ENCODE measurements around the gene PEX1. TPM values are rescaled to one million over a fixed set of nuclear protein-coding genes. Genes with fewer than 3 reads are reported as not detected.

Gene PEX1
- total and polyA plus RNA-seq, 2 experiments from 2014 or later: 22.5 to 25.4 TPM

GRCh38 chr7:92448205-92448747 is 80.0 kb downstream of the PEX1 start:
- H3K27ac Mint-ChIP-seq: peak overlapping the region; percentile 13; the same call in 1 of the 2 replicates

More at GRCh38 chr7:92448205-92448747, 80.0 kb downstream of the PEX1 start:
- H3K36me3 ChIP-seq (ENCODE audit: insufficient read depth): peaks cover 29% of the 10 kb centered on the region
- no peaks in the 10 kb centered on the region; the same call in 1 of the 2 replicates for H3K4me1 ChIP-seq (ENCODE audit: insufficient read depth)
- peak overlapping the region; percentile 83 for H3K4me3 Mint-ChIP-seq
- TF ChIP-seq EZH2 (IDR thresholded peaks at IDR 0.05; ENCODE audit: low read depth, unreplicated experiment): no peak
- TF ChIP-seq, protein P1, sequence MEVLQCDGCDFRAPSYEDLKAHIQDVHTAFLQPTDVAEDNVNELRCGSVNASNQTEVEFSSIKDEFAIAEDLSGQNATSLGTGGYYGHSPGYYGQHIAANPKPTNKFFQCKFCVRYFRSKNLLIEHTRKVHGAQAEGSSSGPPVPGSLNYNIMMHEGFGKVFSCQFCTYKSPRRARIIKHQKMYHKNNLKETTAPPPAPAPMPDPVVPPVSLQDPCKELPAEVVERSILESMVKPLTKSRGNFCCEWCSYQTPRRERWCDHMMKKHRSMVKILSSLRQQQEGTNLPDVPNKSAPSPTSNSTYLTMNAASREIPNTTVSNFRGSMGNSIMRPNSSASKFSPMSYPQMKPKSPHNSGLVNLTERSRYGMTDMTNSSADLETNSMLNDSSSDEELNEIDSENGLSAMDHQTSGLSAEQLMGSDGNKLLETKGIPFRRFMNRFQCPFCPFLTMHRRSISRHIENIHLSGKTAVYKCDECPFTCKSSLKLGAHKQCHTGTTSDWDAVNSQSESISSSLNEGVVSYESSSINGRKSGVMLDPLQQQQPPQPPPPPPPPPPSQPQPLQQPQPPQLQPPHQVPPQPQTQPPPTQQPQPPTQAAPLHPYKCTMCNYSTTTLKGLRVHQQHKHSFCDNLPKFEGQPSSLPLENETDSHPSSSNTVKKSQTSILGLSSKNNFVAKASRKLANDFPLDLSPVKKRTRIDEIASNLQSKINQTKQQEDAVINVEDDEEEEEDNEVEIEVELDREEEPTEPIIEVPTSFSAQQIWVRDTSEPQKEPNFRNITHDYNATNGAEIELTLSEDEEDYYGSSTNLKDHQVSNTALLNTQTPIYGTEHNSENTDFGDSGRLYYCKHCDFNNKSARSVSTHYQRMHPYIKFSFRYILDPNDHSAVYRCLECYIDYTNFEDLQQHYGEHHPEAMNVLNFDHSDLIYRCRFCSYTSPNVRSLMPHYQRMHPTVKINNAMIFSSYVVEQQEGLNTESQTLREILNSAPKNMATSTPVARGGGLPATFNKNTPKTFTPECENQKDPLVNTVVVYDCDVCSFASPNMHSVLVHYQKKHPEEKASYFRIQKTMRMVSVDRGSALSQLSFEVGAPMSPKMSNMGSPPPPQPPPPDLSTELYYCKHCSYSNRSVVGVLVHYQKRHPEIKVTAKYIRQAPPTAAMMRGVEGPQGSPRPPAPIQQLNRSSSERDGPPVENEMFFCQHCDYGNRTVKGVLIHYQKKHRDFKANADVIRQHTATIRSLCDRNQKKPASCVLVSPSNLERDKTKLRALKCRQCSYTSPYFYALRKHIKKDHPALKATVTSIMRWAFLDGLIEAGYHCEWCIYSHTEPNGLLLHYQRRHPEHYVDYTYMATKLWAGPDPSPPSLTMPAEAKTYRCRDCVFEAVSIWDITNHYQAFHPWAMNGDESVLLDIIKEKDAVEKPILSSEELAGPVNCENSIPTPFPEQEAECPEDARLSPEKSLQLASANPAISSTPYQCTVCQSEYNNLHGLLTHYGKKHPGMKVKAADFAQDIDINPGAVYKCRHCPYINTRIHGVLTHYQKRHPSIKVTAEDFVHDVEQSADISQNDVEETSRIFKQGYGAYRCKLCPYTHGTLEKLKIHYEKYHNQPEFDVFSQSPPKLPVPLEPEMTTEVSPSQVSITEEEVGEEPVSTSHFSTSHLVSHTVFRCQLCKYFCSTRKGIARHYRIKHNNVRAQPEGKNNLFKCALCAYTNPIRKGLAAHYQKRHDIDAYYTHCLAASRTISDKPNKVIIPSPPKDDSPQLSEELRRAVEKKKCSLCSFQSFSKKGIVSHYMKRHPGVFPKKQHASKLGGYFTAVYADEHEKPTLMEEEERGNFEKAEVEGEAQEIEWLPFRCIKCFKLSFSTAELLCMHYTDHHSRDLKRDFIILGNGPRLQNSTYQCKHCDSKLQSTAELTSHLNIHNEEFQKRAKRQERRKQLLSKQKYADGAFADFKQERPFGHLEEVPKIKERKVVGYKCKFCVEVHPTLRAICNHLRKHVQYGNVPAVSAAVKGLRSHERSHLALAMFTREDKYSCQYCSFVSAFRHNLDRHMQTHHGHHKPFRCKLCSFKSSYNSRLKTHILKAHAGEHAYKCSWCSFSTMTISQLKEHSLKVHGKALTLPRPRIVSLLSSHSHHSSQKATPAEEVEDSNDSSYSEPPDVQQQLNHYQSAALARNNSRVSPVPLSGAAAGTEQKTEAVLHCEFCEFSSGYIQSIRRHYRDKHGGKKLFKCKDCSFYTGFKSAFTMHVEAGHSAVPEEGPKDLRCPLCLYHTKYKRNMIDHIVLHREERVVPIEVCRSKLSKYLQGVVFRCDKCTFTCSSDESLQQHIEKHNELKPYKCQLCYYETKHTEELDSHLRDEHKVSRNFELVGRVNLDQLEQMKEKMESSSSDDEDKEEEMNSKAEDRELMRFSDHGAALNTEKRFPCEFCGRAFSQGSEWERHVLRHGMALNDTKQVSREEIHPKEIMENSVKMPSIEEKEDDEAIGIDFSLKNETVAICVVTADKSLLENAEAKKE (CRISPR knock-in tag; IDR thresholded peaks at IDR 0.05): no peak
- TF ChIP-seq CTCF (conservative IDR thresholded peaks at IDR 0.05; ENCODE audit: low read depth in 2 of 2): peak; percentile 39 to 47
- peaks cover 9% of the 10 kb centered on the region for H3K4me1 Mint-ChIP-seq
- H3F3A ChIP-seq (replicated peaks; ENCODE audit: low read depth): peaks cover 8% of the 10 kb centered on the region; the same call in 1 of the 2 replicates
- ATAC-seq (peak; percentile 22), DNase-seq (ENCODE audit: low spot score) (peak; percentile 58)
- H3K27me3 Mint-ChIP-seq (ENCODE audit: insufficient read depth, low read depth, poor library complexity): no peaks in the 10 kb centered on the region
- no peaks in the 10 kb centered on the region; the same call in 1 of the 2 replicates for H3K9me2 ChIP-seq (ENCODE audit: insufficient read depth)
- H3K27ac ChIP-seq (ENCODE audit: low read depth): no peak overlapping the region
- H3K4me3 ChIP-seq: peak overlapping the region; percentile 60
- peak overlapping the region; percentile 11; the same call in 1 of the 2 replicates for H2AFZ ChIP-seq
- H3K79me2 ChIP-seq (replicated peaks; ENCODE audit: insufficient read depth): peaks cover 16% of the 10 kb centered on the region
- H3K9me3 Mint-ChIP-seq: no peaks in the 10 kb centered on the region
- peaks cover 45% of the 10 kb centered on the region for H3K36me3 Mint-ChIP-seq (ENCODE audit: low read depth)
- H4K20me1 ChIP-seq (replicated peaks; ENCODE audit: insufficient read depth): peaks cover 9% of the 10 kb centered on the region
- no peaks in the 10 kb centered on the region for H3K27me3 ChIP-seq (ENCODE audit: insufficient read depth)
- H3K4me2 ChIP-seq: peak overlapping the region; percentile 81

Measured in GM23338 (cell line).